Skeletal muscle satellite cell (primary cell): ENCODE measurements around the gene GRIK2.

Experiments
- H3K27me3 ChIP-seq: 2 replicates; pipeline ENCODE4 v1.7.0; 2013; ENCODE audit warnings: low read length; ENCODE audit not compliant: control insufficient read depth, insufficient read depth
- H3K36me3 ChIP-seq: 2 replicates; pipeline ENCODE4 v1.7.0; 2013; ENCODE audit warnings: mild to moderate bottlenecking, control low read depth, low read length; ENCODE audit not compliant: insufficient read depth
- H3K4me1 ChIP-seq: 2 replicates; pipeline ENCODE4 v1.7.0; 2013; ENCODE audit warnings: low read length; ENCODE audit not compliant: control insufficient read depth, insufficient read depth
- H3K4me2 ChIP-seq: 2 replicates; pipeline ENCODE4 v1.7.0; 2013; ENCODE audit warnings: mild to moderate bottlenecking, low read length
- H3K4me3 ChIP-seq: 2 replicates; pipeline ENCODE4 v1.7.0; 2013; ENCODE audit warnings: low read length
- H3K9ac ChIP-seq: 2 replicates; pipeline ENCODE4 v1.7.0; 2013; ENCODE audit warnings: mild to moderate bottlenecking, low read depth, low read length, moderate library complexity
- H3K9me3 ChIP-seq: replicated peaks from 2 replicates; pipeline ENCODE4 v1.7.0; 2013; ENCODE audit warnings: mild to moderate bottlenecking, control low read depth, low read length

Gene GRIK2

GRCh38 chr6:101986476-101986875 lies 593.0 kb downstream of the GRIK2 start:
- H3K36me3 ChIP-seq, result no peaks in the 10 kb centered on the region
- no peak overlapping the region for H3K4me2 ChIP-seq
- no peak overlapping the region for H3K9ac ChIP-seq
- no peak overlapping the region for H3K4me3 ChIP-seq
- H3K4me1 ChIP-seq, result no peaks in the 10 kb centered on the region
- no peaks in the 10 kb centered on the region for H3K9me3 ChIP-seq
- no peaks in the 10 kb centered on the region for H3K27me3 ChIP-seq

GRCh38 chr6:101992286-101992685 lies 598.8 kb downstream of the GRIK2 start:
- H3K9ac ChIP-seq, result no peak overlapping the region
- no peak overlapping the region for H3K4me3 ChIP-seq
- H3K27me3 ChIP-seq, result no peaks in the 10 kb centered on the region
- H3K4me1 ChIP-seq, result no peaks in the 10 kb centered on the region
- no peaks in the 10 kb centered on the region for H3K9me3 ChIP-seq
- H3K36me3 ChIP-seq, result no peaks in the 10 kb centered on the region
- H3K4me2 ChIP-seq, result no peak overlapping the region

GRCh38 chr6:101994521-101994920 lies 601.0 kb downstream of the GRIK2 start:
- no peak overlapping the region for H3K9ac ChIP-seq
- no peaks in the 10 kb centered on the region for H3K9me3 ChIP-seq
- H3K36me3 ChIP-seq, result no peaks in the 10 kb centered on the region
- H3K4me2 ChIP-seq, result no peak overlapping the region
- no peak overlapping the region for H3K4me3 ChIP-seq
- no peaks in the 10 kb centered on the region for H3K4me1 ChIP-seq
- H3K27me3 ChIP-seq, result no peaks in the 10 kb centered on the region

GRCh38 chr6:102015431-102015830 lies 621.9 kb downstream of the GRIK2 start:
- Histone ChIP-seq H3K4me2 (no peak overlapping the region), H3K9ac (no peak overlapping the region), H3K36me3 (no peaks in the 10 kb centered on the region), H3K4me3 (no peak overlapping the region), H3K27me3 (no peaks in the 10 kb centered on the region), H3K4me1 (no peaks in the 10 kb centered on the region), H3K9me3 (no peaks in the 10 kb centered on the region)

GRCh38 chr6:102022281-102022680 lies 628.8 kb downstream of the GRIK2 start:
- Histone ChIP-seq H3K27me3 (no peaks in the 10 kb centered on the region), H3K4me2 (no peak overlapping the region), H3K4me1 (no peaks in the 10 kb centered on the region), H3K9me3 (no peaks in the 10 kb centered on the region), H3K9ac (no peak overlapping the region), H3K4me3 (no peak overlapping the region), H3K36me3 (no peaks in the 10 kb centered on the region)

- H3K4me2 ChIP-seq, result no peak overlapping the region
- no peaks in the 10 kb centered on the region for H3K36me3 ChIP-seq
- H3K4me3 ChIP-seq, result no peak overlapping the region
- H3K27me3 ChIP-seq, result no peaks in the 10 kb centered on the region
- no peaks in the 10 kb centered on the region for H3K4me1 ChIP-seq
- no peak overlapping the region for H3K9ac ChIP-seq
- H3K9me3 ChIP-seq, result no peaks in the 10 kb centered on the region
Observed at GRCh38 chr6:102022803-102023202, 629.3 kb downstream of the GRIK2 start.

- H3K4me1 ChIP-seq, result no peaks in the 10 kb centered on the region
- H3K4me2 ChIP-seq, result no peak overlapping the region
- H3K9me3 ChIP-seq, result no peaks in the 10 kb centered on the region
- H3K4me3 ChIP-seq, result no peak overlapping the region
- H3K27me3 ChIP-seq, result no peaks in the 10 kb centered on the region
- no peak overlapping the region for H3K9ac ChIP-seq
- H3K36me3 ChIP-seq, result no peaks in the 10 kb centered on the region
Observed at GRCh38 chr6:102023977-102024657, 630.6 kb downstream of the GRIK2 start.

GRCh38 chr6:102026649-102027048 lies 633.1 kb downstream of the GRIK2 start:
- no peaks in the 10 kb centered on the region for H3K9me3 ChIP-seq
- no peak overlapping the region for H3K9ac ChIP-seq
- no peaks in the 10 kb centered on the region for H3K4me1 ChIP-seq
- H3K36me3 ChIP-seq, result no peaks in the 10 kb centered on the region
- H3K27me3 ChIP-seq, result no peaks in the 10 kb centered on the region
- H3K4me3 ChIP-seq, result no peak overlapping the region
- no peak overlapping the region for H3K4me2 ChIP-seq

- no peak overlapping the region for H3K9ac ChIP-seq
- no peaks in the 10 kb centered on the region for H3K9me3 ChIP-seq
- H3K27me3 ChIP-seq, result no peaks in the 10 kb centered on the region
- H3K4me1 ChIP-seq, result no peaks in the 10 kb centered on the region
- H3K4me3 ChIP-seq, result no peak overlapping the region
- H3K36me3 ChIP-seq, result no peaks in the 10 kb centered on the region
- no peak overlapping the region for H3K4me2 ChIP-seq
Observed at GRCh38 chr6:102028176-102028575, 634.7 kb downstream of the GRIK2 start.

- H3K27me3 ChIP-seq, result no peaks in the 10 kb centered on the region
- no peak overlapping the region for H3K4me2 ChIP-seq
- no peak overlapping the region for H3K9ac ChIP-seq
- no peak overlapping the region for H3K4me3 ChIP-seq
- H3K9me3 ChIP-seq, result no peaks in the 10 kb centered on the region
- no peaks in the 10 kb centered on the region for H3K36me3 ChIP-seq
- H3K4me1 ChIP-seq, result no peaks in the 10 kb centered on the region
Observed at GRCh38 chr6:102038964-102039363, 645.5 kb downstream of the GRIK2 start.

GRCh38 chr6:102039441-102039840 lies 645.9 kb downstream of the GRIK2 start:
- no peak overlapping the region for H3K4me3 ChIP-seq
- no peaks in the 10 kb centered on the region for H3K4me1 ChIP-seq
- no peaks in the 10 kb centered on the region for H3K27me3 ChIP-seq
- H3K4me2 ChIP-seq, result no peak overlapping the region
- H3K36me3 ChIP-seq, result no peaks in the 10 kb centered on the region
- H3K9me3 ChIP-seq, result no peaks in the 10 kb centered on the region
- H3K9ac ChIP-seq, result no peak overlapping the region

- Histone ChIP-seq H3K9ac (no peak overlapping the region), H3K4me3 (no peak overlapping the region), H3K27me3 (no peaks in the 10 kb centered on the region), H3K4me2 (no peak overlapping the region), H3K36me3 (no peaks in the 10 kb centered on the region), H3K9me3 (no peaks in the 10 kb centered on the region), H3K4me1 (no peaks in the 10 kb centered on the region)
Observed at GRCh38 chr6:102051001-102051400, 657.5 kb downstream of the GRIK2 start.
